Left forelimb (tissue), 1 donor: Measurements from ENCODE around the gene BRDT.

Experiments
- DNase-seq: peaks from one replicate; pipeline ENCODE4 v3.0.0-alpha.2; 2018; ENCODE audit warnings: low spot score

BRDT gene

DNA sequence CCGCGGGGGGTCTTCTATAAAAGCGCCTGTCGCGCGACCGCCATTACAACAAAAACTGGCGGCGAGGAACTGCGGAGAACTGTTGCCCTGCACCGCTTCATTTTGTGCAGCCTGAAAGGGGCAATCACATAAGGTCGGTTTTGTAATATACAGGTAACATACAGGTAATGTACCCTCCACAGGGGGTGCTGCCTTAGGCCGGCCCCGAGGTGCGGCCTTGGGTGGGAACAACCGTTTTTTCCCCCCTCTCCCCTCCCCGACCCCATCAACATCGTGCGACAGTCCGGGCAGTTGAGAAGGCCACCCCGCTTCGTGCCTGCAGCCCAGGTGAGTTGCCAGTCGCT is at the start of gene BRDT:
BRDT (plus strand) TSS at position 46 of the 344 bp plus-strand sequence. CDS start 13,354 bp downstream, outside the sequence.
- DNase-seq = no peak

DNA sequence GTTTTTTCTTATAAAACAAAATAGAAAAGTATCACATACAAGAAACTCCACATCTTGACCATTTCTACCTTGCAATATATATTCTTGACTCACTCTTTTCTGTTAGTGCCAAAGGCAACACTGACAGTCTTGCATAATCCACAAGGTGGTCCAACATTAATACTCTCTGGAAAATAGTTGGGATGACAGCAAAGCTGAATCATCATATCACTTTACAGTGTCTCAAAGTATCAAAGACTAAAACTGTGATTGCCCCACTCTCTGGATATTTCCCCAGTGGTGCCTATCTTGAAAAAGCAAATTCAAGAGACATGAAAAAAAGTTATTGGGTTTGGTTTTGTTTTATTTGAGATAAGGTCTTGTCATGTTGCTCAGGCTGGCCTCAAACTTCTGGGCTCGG is 48.6 kb upstream of the BRDT start:
- no peak for DNase-seq

DNA sequence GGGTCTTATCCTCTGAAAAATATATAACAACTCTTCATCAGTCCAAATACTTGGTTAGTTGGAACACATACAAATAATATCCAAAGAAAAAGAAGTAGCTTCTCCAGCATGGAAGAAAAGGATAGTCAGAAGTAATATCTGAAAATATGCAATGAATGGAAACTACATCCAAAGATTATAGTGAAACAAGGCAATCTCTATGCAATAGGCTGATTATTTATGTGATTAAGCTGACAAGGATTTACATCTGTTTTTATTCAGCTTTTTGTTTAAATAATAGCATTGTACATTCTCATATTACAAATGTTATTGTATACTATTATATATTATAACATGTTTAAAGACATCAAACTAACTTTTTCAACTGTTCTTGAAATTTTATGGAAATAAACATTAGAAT is 48.0 kb upstream of the BRDT start:
- no peak for DNase-seq

DNA sequence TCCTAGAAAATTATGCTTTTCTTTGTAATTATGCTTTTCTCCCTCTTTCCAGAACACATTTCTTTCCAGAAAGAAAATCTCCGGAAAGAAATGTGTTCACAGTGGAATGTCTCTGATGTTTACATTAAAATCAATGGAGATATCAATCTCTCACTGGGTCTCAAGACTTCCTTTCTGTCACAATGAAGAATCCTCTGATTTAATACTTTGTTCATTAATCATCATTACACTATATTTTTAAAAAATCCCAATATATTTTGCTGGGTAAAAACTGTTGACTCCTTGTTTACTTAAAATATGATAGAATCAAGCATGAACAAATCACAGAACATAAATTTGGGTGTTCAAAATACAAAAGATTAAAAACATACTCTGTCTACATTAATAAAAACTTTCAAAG is 36.9 kb upstream of the BRDT start:
- DNase-seq = no peak

DNA sequence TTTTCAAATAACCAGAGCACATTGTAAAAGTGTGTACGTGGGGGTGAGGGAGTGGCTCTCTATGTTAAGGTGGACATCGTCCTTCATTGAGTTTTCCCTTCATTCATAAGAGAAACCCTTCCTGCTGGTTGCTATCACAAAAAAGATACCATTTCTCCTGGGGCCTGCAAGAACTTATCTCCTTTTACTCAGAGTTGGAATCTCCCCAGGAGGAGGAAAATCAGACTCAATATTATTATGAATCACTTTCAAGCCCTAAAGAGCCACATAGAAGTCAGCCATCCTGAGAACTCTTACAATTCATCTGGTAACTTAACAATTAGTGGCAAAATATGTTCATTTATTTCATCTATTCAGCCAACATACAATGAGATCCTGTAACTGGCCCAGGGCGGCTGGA is 36.2 kb upstream of the BRDT start:
- no peak for DNase-seq

DNA sequence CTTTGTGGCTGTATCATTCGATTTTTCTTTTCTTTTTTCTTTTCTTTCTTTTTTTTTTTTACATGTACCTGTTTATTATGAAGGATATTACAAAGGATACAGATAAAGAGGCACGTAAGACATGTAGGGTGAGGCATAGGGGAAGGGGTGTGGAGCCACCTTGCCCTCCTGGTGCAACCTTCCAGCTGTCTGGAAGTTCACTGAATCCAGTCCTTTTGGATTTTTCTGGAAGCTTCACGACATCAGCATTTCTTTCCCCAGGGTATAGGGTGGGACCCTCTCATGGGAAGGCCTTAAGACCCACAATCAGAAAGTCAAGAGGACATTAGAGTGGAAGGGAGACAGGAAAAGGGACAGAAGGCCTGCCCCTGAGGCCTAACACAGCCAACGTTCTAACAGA is 33.2 kb upstream of the BRDT start:
- no peak for DNase-seq

DNA sequence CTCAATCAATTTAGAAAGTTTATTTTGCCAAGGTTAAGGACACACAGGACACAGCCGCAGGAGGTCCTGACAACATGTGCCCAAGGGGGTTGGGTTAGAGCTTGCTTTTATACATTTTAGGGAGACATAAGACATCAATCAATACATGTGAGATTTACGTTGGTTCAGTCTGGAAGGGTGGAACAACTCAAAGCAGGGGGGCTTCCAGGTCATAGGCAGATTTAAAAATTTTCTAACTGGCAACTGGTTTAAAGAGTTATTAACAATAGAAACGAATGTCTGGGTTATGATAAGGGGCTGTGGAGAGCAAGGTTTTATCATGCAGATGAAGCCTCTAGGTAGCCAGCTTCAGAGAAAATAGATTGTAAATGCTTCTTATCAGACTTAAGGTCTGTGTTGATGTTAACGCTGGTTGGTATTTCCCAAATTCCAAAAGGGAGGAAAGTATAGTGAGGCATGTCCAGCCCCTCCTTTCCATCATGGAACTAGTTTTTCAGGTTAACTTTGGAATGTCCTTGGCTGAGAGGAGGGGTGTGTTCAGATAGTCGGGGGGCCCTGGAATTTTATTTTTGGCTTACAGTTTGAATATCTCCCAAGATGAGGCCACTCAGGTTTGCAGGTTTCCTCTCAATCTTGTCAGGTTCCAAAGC is 32.3 kb upstream of the BRDT start:
- no peak for DNase-seq

DNA sequence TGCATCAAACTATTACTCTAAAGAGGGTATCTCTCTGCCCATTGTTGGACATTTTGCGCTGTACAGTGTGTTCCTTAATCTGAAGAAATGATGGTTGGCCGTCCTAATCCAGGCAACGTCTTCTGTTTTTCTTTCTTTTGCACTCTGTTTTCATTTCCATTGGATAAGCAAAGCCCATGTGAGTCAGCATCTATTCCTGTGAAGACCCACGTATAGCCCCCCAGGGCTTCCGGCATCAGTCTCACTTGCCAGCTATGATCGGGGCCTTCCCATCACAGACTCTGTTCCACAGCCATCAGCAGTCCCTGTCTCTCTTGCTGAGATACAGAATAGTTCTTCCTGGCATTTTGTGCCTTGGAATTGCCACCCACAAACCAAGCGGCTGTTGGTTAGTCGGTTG is 29.2 kb upstream of the BRDT start:
- no peak for DNase-seq

DNA sequence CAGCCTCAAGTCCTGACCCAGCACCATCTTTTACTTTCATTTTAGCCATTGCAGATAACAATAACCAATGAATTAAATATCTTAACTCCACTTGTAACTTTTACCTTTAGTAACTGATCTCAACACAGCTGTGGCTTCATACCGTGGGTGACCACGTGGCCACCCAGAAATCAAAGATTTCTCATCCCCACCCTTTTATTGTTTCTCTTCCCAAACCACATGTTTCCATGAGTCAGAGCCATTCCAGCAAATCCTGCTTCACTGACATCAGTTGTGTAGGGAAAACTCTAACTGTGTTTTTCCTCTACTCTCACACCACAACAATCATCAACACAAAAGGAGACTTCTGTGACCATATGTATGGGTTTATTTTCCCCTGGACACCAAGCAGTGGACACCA is 25.1 kb upstream of the BRDT start:
- DNase-seq = no peak

DNA sequence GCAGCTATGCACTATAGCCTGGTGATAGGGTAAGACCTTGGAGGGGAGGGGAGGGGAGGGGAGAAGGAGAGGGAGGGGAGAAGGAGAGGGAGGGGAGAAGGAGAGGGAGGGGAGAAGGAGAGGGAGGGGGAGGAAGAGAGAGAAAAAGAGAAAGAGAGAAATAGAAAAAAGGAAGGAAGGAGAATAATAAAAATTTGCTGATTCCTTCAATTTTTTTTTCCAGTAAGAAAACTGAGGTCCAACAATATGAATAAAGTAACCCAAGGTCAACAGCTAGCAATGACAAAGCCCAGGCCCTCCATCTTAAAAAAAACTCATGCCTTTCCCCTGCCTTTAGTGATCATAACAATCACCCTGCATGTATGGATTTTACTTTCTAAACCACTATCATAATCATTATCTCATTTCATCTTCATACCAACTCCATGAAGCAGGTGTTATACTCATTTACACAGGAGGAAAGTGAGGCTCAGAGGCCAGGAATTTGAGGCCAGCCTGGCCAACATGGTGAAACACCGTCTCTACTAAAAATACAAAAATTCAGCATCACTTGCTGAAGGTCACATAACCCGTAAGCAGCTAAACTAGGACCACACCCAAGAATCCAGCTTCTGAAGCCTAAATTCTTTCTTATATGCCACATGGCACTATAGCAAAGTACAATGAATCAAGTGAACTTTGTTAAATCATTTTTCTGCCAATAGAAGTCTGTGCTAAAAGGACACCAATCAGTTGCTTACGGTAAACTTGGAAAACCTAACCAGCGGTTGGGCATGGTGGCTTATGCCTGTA is 23.4 kb upstream of the BRDT start:
- DNase-seq = no peak

DNA sequence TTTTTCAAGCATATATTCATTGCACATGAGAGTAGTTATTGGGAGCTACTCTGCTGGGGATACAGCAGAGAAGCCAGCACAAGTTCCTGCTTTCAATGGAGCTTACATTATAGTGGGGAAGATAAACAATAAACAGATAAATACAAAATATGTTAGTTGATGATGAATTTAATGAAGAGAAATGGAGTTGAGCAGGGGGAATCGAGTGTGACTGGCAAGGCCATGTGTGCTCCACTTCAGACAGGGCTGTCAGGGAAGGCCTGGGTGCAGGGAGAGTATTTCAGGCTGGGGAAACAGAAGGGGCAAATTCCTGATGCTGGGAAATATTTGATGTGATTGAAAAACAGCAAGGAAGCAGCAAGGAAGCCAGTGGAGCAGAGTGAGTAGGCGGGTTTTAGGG is 21.2 kb upstream of the BRDT start:
- no peak for DNase-seq

DNA sequence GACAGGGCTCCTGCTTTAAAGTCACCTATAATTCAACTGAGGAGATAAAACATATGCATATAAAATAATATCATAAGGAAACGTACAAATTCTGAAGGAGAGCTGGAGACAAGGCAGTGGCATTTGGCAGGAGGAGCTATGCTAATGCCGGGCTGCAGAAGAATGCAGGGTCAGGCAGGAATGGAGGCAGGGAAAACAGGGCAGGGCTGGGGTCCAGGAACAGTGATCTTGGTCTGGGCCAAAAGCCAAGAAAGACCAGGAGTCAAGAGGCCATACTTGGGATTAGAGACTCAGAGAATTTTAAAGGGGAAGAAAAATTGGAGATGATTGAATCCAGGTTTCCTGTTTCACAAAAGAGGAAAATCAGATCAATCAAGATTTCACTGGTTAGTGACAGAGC is 20.0 kb upstream of the BRDT start:
- DNase-seq = no peak

DNA sequence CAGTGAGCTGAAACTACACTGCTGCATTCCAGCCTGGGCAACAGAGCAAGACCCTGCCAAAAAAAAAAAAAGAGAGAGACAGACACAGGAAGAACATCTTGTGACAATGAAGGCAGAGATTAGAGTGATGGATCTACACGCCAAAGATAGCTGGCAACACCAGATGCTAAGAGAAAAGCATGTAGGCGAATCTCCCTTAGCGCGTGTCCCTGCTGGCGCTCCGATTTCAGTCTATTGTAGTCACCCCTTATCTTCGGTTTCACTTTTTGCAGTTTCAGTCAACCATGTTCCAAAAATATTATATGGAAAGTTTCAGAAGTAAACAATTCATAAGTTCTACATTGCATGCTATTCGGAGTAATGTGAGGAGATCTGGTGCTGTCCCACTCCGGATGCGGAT is 11.6 kb upstream of the BRDT start:
- no peak for DNase-seq

DNA sequence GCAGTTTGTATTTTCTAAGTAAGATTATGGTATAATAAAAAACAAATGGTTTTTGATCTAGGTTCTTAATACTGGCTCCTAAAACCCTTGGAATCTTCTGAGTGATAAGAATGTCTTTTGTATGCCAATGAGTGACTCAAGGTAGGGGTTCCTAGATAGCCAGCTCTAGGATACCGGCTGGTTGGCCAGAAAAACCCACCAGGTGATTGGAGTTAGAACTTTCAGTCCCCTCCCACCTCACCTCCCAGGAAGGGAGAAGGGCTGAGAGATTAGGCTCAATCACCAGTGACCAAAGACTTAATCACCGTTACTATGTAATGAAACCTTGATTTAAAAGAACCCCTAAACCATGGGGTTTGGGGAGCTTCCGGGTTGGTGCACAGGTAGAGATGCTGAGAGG is 8.7 kb upstream of the BRDT start:
- DNase-seq = no peak

DNA sequence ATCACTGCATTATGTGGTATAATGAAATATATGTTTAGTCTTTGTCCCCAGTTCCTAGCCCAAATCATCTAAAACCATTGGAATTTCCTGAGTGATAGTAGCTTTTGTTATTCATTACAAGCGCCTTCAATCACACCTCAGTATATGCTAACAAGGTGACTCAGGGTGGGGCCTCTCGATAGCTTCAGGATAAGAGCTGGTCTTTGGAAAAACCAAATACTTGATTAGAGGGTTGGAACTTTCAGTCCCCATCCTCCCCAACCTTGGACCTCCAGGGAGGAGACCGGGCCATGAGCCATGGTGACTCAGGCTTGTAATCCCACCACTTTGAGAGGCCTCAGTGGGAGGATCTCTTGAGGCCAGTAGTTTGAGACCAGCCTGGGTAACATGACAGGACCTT is 5.1 kb upstream of the BRDT start:
- no peak for DNase-seq

DNA sequence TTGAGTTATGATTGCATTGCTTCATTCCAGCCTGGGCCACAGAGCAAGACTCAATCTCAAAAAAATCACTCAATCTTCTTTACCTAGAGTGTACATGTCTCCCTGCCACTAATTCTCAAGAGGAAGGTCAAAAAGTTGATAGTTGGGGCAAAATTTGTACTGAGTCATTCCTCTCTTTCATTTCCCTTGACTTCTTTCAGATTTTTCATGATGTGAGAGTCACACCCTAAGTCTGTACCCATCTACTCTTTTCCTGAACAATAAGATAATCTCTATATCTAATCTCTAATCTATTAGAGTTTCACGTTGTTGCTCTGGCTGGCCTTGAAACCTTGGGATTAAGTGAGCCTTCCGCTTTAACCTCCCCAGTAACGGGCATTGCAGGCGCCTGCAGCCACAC is 1.1 kb upstream of the BRDT start:
- DNase-seq = no peak

DNA sequence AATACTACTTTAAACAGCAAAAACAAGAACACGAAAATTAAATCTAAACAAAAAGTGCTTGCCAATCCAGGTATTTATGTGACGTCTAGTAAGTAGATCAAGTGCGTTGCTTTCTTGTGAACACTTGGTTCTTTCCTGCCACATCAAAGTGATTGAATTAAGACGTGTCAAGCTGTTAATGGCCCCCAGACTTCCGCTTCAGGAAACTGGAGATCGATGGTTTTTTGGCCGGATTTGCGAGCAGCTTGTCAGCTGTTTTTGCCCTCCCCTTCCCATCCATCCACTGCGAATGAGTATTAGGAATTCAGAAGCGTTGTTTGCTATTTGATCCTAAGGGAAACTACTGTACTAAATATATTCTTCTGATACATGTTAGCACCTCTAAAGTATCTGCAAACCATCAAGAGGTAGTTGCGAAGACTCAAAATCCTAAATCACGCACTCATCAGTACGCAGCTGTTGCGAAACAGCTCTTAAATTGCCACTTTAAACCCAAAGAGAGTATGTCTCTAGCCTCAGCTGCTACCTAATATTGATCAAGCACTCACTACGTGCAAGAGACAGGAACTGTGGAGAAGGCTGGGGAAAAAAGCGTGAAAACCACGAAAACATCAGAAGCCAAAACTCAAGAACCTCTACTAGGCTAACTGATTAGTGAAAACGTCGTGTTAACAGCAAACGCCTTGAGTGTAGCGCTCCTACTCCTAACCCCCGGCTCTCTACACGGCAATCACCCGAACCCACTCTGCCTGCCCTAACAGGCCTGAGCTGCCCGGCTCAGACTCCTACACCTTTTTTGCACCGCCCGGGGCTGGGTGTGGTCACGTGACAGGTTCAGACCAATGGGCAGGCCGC is 473 bp upstream of the BRDT start:
- DNase-seq = no peak

DNA sequence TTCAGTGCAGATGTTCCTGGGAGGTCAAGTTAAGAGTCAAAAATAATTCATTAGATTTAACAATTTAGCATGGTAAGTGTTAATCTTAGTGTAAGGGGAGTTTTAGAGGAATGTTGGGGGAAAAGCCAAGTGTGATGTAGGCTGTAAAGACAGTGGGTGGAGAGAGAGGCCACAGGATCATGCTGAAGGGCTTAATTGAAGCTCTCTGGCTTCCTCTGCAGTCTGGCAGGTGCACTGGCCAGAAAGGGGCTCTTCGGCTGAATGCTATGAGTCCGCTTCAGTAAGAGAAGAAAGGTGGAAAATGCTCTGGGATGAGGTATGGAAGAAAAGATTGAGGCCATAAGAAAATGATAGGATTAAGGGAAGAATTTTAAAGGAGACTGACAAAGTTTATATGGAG is 3.0 kb downstream of the BRDT start:
- DNase-seq = no peak

DNA sequence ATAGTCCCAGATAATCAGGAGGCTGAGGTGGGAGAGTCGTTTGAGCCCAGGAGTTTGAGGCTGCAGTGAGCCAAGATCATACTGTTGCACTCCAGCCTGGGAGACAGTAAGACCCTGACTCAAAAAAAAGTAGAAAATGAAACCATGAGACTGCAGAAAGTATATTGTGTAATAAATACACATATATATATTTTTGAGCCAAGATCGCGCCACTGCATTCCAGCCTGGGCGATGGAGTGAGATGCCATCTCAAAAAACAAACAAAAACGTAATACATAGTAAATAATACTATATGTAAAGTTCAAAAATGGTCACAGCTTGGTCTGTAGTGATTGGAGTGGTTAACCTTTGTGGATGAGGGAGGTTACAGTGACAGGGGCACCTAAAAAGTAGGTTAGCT is 9.7 kb downstream of the BRDT start:
- DNase-seq = no peak

DNA sequence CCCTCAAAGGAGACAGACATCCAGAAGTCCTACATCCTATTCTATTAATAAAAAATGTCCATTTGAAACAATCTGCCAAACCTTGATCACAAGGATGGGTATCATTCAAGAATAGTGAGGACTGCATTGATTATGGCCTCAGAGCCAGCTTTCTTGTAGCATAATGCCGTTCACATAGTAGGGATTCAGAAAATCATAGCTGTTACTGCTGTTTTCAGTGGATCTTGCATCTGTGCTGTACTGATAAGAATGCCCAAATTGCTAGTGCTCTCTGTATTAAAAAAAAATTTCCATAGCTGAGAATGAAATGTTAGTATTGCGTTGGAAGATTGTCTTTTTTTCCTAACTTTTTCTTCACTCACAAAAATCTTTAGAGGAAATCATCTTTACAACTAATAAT is 19.1 kb downstream of the BRDT start:
- no peak for DNase-seq

DNA sequence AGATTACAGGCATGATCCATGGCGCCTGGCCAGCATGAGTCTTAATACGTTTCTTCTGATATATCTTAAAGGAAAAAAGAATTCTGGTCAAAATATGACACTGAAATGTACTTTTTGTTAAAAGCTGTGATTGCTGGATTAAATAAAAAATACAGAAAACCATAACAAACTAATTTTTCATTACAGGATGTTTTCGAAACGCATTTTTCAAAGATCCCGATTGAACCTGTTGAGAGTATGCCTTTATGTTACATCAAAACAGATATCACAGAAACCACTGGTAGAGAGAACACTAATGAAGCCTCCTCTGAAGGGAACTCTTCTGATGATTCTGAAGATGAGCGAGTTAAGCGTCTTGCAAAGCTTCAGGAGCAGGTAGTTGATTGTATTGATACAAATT is 30.2 kb downstream of the BRDT start:
- DNase-seq = no peak

DNA sequence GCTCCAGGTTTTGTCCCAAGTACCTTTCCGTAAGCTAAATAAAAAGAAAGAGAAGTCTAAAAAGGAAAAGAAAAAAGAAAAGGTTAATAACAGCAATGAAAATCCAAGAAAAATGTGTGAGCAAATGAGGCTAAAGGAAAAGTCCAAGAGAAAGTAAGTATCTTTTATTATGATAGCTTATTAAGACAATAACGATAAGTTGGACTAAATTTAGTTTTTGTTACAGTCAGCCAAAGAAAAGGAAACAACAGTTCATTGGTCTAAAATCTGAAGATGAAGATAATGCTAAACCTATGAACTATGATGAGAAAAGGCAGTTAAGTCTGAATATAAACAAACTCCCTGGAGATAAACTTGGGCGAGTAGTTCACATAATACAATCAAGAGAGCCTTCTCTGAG is 31.5 kb downstream of the BRDT start:
- DNase-seq = no peak

DNA sequence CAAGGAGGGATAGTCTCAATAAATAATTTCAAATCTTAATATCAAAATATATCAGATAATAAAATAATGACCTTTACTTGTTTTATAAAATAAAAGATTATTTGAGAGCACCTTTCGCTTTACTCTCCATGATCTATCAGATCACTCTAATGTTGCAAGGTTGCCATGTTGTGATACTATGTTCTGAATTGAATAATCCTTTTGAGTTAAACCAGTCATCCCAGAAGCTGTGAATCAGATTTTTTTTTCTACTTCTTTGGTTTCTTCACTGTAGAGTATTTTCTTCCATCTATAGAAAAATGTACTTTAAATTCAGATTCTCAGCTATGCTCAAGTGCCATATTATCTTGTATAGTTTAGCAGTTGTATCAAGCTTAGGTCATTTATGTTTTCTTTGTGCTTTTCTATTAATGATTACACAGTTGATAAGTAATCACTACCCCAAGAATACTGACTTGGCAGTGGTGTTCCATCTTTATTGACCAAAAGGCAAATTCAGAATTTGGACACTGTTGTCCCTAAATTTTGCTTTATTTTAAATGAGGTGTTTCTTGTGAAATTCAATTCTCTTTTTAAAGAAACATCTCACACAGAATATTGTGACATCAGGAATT is 32.9 kb downstream of the BRDT start:
- no peak for DNase-seq
